H9 (cell line): ENCODE results near the gene CROCC2. TPM values are rescaled to one million over a fixed set of nuclear protein-coding genes. Genes with fewer than 3 reads are reported as not detected.

Experiments used
- DNase-seq: peaks from one replicate; pipeline ENCODE4 v3.0.0-alpha.2; 2017
- H2AFZ ChIP-seq: one replicate; pipeline ENCODE4 v1.6.1; 2013; ENCODE audit warnings: mild to moderate bottlenecking, low read length, control low read depth, moderate library complexity
- H2AK5ac ChIP-seq: 2 replicates; pipeline ENCODE4 v1.6.1; 2013; ENCODE audit warnings: low read length, control low read depth, mixed read lengths; ENCODE audit not compliant: insufficient read length
- H2BK120ac ChIP-seq: one replicate; pipeline ENCODE4 v1.6.1; 2013; ENCODE audit warnings: low read depth, mild to moderate bottlenecking, low read length, control low read depth, inconsistent platforms; ENCODE audit not compliant: poor library complexity, severe bottlenecking
- H2BK12ac ChIP-seq: 2 replicates; pipeline ENCODE4 v1.6.1; 2013; ENCODE audit warnings: low read length, control low read depth, mixed read lengths, low read depth; ENCODE audit not compliant: insufficient read length
- H2BK15ac ChIP-seq: 2 replicates; pipeline ENCODE4 v1.6.1; 2013; ENCODE audit warnings: low read depth, low read length, control low read depth
- H2BK20ac ChIP-seq: one replicate; pipeline ENCODE4 v1.6.1; 2013; ENCODE audit warnings: low read depth, mild to moderate bottlenecking, low read length, control low read depth, inconsistent platforms; ENCODE audit not compliant: poor library complexity, severe bottlenecking
- H2BK5ac ChIP-seq: 2 replicates; pipeline ENCODE4 v1.6.1; 2013; ENCODE audit warnings: low read length, control low read depth, mixed read lengths; ENCODE audit not compliant: insufficient read length
- H3K14ac ChIP-seq: 2 replicates; pipeline ENCODE4 v1.6.1; 2013; ENCODE audit warnings: low read length, control low read depth; ENCODE audit not compliant: insufficient read depth
- H3K18ac ChIP-seq: 2 replicates; pipeline ENCODE4 v1.6.1; 2013; ENCODE audit warnings: low read depth, mild to moderate bottlenecking, mixed read lengths, low read length, control low read depth; ENCODE audit not compliant: insufficient read length
- H3K23ac ChIP-seq: 2 replicates; pipeline ENCODE4 v1.6.1; 2013; ENCODE audit warnings: low read length, control low read depth, mixed read lengths, low read depth; ENCODE audit not compliant: insufficient read length
- H3K23me2 ChIP-seq: 2 replicates; pipeline ENCODE4 v1.6.1; 2013; ENCODE audit warnings: low read depth, mild to moderate bottlenecking, mixed read lengths, low read length, control low read depth; ENCODE audit not compliant: insufficient read length, poor library complexity, severe bottlenecking
- H3K27ac ChIP-seq: 2 replicates; pipeline ENCODE4 v1.5.1; 2013; ENCODE audit warnings: low read length, control low read depth, mixed read lengths, low read depth; ENCODE audit not compliant: insufficient read length
- H3K27me3 ChIP-seq: 2 replicates; pipeline ENCODE4 v1.6.1; 2013; ENCODE audit warnings: low read length, control low read depth, inconsistent platforms; ENCODE audit not compliant: insufficient read depth
- H3K4ac ChIP-seq: 2 replicates; pipeline ENCODE4 v1.6.1; 2013; ENCODE audit warnings: low read depth, mild to moderate bottlenecking, control low read depth, inconsistent platforms, low read length, moderate library complexity
- H3K4me1 ChIP-seq: 2 replicates; pipeline ENCODE4 v1.6.1; 2013; ENCODE audit warnings: low read length, control low read depth, inconsistent platforms; ENCODE audit not compliant: insufficient read depth
- H3K4me2 ChIP-seq: 2 replicates; pipeline ENCODE4 v1.6.1; 2013; ENCODE audit warnings: low read length, control low read depth, mixed read lengths; ENCODE audit not compliant: insufficient read length, insufficient read depth
- H3K56ac ChIP-seq: 2 replicates; pipeline ENCODE4 v1.6.1; 2013; ENCODE audit warnings: low read depth, mild to moderate bottlenecking, mixed read lengths, low read length, control low read depth; ENCODE audit not compliant: insufficient read length
- H3K79me1 ChIP-seq: 2 replicates; pipeline ENCODE4 v1.6.1; 2013; ENCODE audit warnings: low read depth, mild to moderate bottlenecking, moderate library complexity, low read length, control low read depth, inconsistent platforms; ENCODE audit not compliant: insufficient read depth, poor library complexity, severe bottlenecking
- H3K79me2 ChIP-seq: 2 replicates; pipeline ENCODE4 v1.6.1; 2013; ENCODE audit warnings: low read length, control low read depth, inconsistent platforms; ENCODE audit not compliant: insufficient read depth
- H3K9ac ChIP-seq: 2 replicates; pipeline ENCODE4 v1.6.1; 2013; ENCODE audit warnings: low read length, control low read depth, mixed read lengths; ENCODE audit not compliant: insufficient read length; ENCODE audit errors: extremely low read depth
- H3K9me3 ChIP-seq: one replicate; pipeline ENCODE4 v1.6.1; 2013; ENCODE audit warnings: low read depth, low read length, inconsistent platforms; ENCODE audit not compliant: control insufficient read depth
- H3T11ph ChIP-seq: one replicate; pipeline ENCODE4 v1.6.1; 2013; ENCODE audit warnings: mild to moderate bottlenecking, low read length, control low read depth, inconsistent platforms
- H4K20me1 ChIP-seq: one replicate; pipeline ENCODE4 v1.6.1; 2013; ENCODE audit not compliant: control insufficient read depth, insufficient read length, insufficient read depth
- H4K5ac ChIP-seq: 2 replicates; pipeline ENCODE4 v1.6.1; 2013; ENCODE audit warnings: low read depth, mild to moderate bottlenecking, mixed read lengths, low read length, control low read depth; ENCODE audit not compliant: insufficient read length
- H4K8ac ChIP-seq: replicated peaks from 2 replicates; pipeline ENCODE4 v1.6.1; 2013; ENCODE audit warnings: low read length, control low read depth, mixed read lengths, low read depth; ENCODE audit not compliant: insufficient read length
- H4K91ac ChIP-seq: 2 replicates; pipeline ENCODE4 v1.6.1; 2013; ENCODE audit warnings: low read depth, mild to moderate bottlenecking, moderate library complexity, mixed read lengths, low read length, control low read depth; ENCODE audit not compliant: insufficient read length
- H3K27ac Mint-ChIP-seq, 3 experiments: 2 replicates in 2 of 3; 3 replicates in 1 of 3; pipeline ENCODE4 v1.8.0; 2020 to 2021; ENCODE audit warnings: mixed read lengths in 3 of 3, mild to moderate bottlenecking in 1 of 3, moderate library complexity in 1 of 3
- H3K27me3 Mint-ChIP-seq: 2 replicates; pipeline ENCODE4 v1.8.0; 2021; ENCODE audit warnings: low read depth, mild to moderate bottlenecking, moderate library complexity, mixed read lengths
- H3K36me3 Mint-ChIP-seq, 3 experiments: 2 replicates in 2 of 3; 3 replicates in 1 of 3; pipeline ENCODE4 v1.8.0; 2020 to 2021; ENCODE audit warnings: low read depth in 3 of 3, mixed read lengths in 3 of 3; ENCODE audit not compliant: insufficient read depth in 1 of 3
- H3K4me1 Mint-ChIP-seq, 2 experiments: 2 replicates each; pipeline ENCODE4 v1.8.0; 2020; ENCODE audit warnings: mixed read lengths in 2 of 2
- H3K4me3 Mint-ChIP-seq, 2 experiments: 2 replicates in 1 of 2; 3 replicates in 1 of 2; pipeline ENCODE4 v1.8.0; 2020 to 2021; ENCODE audit warnings: mild to moderate bottlenecking in 2 of 2, mixed read lengths in 2 of 2, moderate library complexity in 1 of 2
- H3K9me3 Mint-ChIP-seq, 2 experiments: 2 replicates in 1 of 2; 3 replicates in 1 of 2; pipeline ENCODE4 v1.8.0; 2020; ENCODE audit warnings: mild to moderate bottlenecking in 2 of 2, mixed read lengths in 2 of 2, moderate library complexity in 1 of 2
- CTCF ChIP-seq: fragments of 200-600 bp; sonication (generic); conservative IDR thresholded peaks from 3 replicates; pipeline ENCODE4 v1.8.0; 2021; ENCODE audit warnings: antibody characterized with exemption, mild to moderate bottlenecking
- WGBS: extraction: QIAGEN DNeasy Blood & Tissue Kit; methylation state at CpG from one replicate; pipeline ENCODE4 v1.1.7; 2013; ENCODE audit warnings: missing lambda C conversion rate, low lambda C conversion rate, mixed read lengths; ENCODE audit not compliant: insufficient read length; ENCODE audit errors: extremely low coverage; 5-methylcytosine and 5-hydroxymethylcytosine counted together
- total RNA-seq: library from RNA; stranded (reverse); gene quantifications from 2 replicates; pipeline ENCODE4 v1.2.1, GENCODE V29; 2021

Gene CROCC2
- total RNA-seq, 1 experiment from 2014 or later: not detected

- Histone ChIP-seq H3K23ac (no peak overlapping the region), H4K8ac (no peak overlapping the region), H3K18ac (no peak overlapping the region), H2BK20ac (no peak overlapping the region), H3K14ac (no peak overlapping the region), H3K23me2 (no peaks in the 10 kb centered on the region), H2BK5ac (no peak overlapping the region), H4K20me1 (no peaks in the 10 kb centered on the region), H3K9me3 (no peaks in the 10 kb centered on the region), H3T11ph (no peak overlapping the region), H3K27ac (no peak overlapping the region), H4K5ac (no peak overlapping the region), H3K27me3 (no peaks in the 10 kb centered on the region), H2AK5ac (no peak overlapping the region), H3K79me2 (no peaks in the 10 kb centered on the region), H3K79me1 (no peaks in the 10 kb centered on the region), H4K91ac (no peak overlapping the region), H3K4me1 (no peaks in the 10 kb centered on the region; the same call in 1 of the 2 replicates), H2AFZ (no peak overlapping the region), H3K9ac (no peak overlapping the region), H3K4me2 (no peak overlapping the region), H3K4ac (no peak overlapping the region), H2BK120ac (no peak overlapping the region), H2BK15ac (no peak overlapping the region), H2BK12ac (no peak overlapping the region), H3K56ac (no peak overlapping the region)
- Mint-ChIP-seq H3K9me3 (no peaks in the 10 kb centered on the region), H3K27ac (no peak overlapping the region), H3K4me3 (no peak overlapping the region), H3K4me1 (peaks cover 3 to 4% of the 10 kb centered on the region in 2 experiments; a peak in 3 of 4 replicates), H3K36me3 (no peaks in the 10 kb centered on the region), H3K27me3 (no peaks in the 10 kb centered on the region)
- no peak for DNase-seq
- WGBS: no CpG with 5 or more reads among the region's 12 CpGs
- no peak for TF ChIP-seq CTCF
Measured at GRCh38 chr2:240961910-240962299, 55.8 kb downstream of the CROCC2 start.
